22Rv1 (cell line): ENCODE results near the gene MICU1.

Source experiments
- CTCF ChIP-seq: fragments of 450-650 bp; IDR thresholded peaks from 2 replicates; pipeline ENCODE4 v1.5.1; 2017; ENCODE audit warnings: mild to moderate bottlenecking
- ZFX ChIP-seq: fragments of 450-650 bp; IDR thresholded peaks from 2 replicates; pipeline ENCODE4 v1.6.1; 2017; ENCODE audit warnings: antibody characterized with exemption, borderline replicate concordance

GRCh38 chr10:72550239-72550638 lies 75.6 kb downstream of the MICU1 start:
- TF ChIP-seq CTCF (no peak), ZFX (no peak)
